ENCODE results near the gene SETD4.
A peak's percentile ranks its signal among the peaks of the same experiment; 100 is the strongest.
"Not testable (repeated sequence)": the region's sequence is repeated elsewhere in the genome, so short reads cannot be mapped to it uniquely, and the experiment has no call there.

The SETD4 gene

GRCh38 chr21:36079010-36079649, 18.8 kb upstream of the SETD4 start:
- peak in 2 of 5 experiments; percentile 13 to 73 for DNase-seq

- no peak for DNase-seq
These were observed 17.4 kb upstream of the SETD4 start for GRCh38 chr21:36077758-36078157.

GRCh38 chr21:36076878-36077655, 16.7 kb upstream of the SETD4 start:
- DNase-seq, result no peak

GRCh38 chr21:36075953-36076352, 15.6 kb upstream of the SETD4 start:
- peak in 1 of 5 experiments; percentile 72 for DNase-seq

GRCh38 chr21:36075171-36075570, 14.8 kb upstream of the SETD4 start:
- no peak for DNase-seq

- not testable (repeated sequence) for DNase-seq
These were observed 13.6 kb upstream of the SETD4 start for GRCh38 chr21:36073911-36074310.

GRCh38 chr21:36073181-36073580, 12.9 kb upstream of the SETD4 start:
- DNase-seq, result no peak

- no peak for DNase-seq
These were observed 12.3 kb upstream of the SETD4 start for GRCh38 chr21:36072453-36073162.

- no peak for DNase-seq
These were observed 10.7 kb upstream of the SETD4 start for GRCh38 chr21:36070999-36071398.

GRCh38 chr21:36069713-36070583, 9.6 kb upstream of the SETD4 start, which contains the start of gene CBR1:
Gene CBR1 (plus strand): TSS chr21:36070024. CDS start chr21:36070116, 92 bp downstream.
- peak; percentile 71 to 96 (median 80) for DNase-seq

GRCh38 chr21:36068748-36069398, 8.5 kb upstream of the SETD4 start:
- DNase-seq, result no peak

- peak in 1 of 5 experiments; percentile 40 for DNase-seq
These were observed 5.2 kb upstream of the SETD4 start for GRCh38 chr21:36065497-36066036.

GRCh38 chr21:36064085-36064460, 3.7 kb upstream of the SETD4 start:
- no peak for DNase-seq

GRCh38 chr21:36063375-36064084, 3.2 kb upstream of the SETD4 start:
- DNase-seq, result no peak

- DNase-seq, result no peak
These were observed 1.1 kb upstream of the SETD4 start for GRCh38 chr21:36061445-36061844.

GRCh38 chr21:36059823-36060158, 535 bp downstream of the SETD4 start:
- peak in 2 of 5 experiments; percentile 8 to 10 for DNase-seq

- DNase-seq, result no peak
These were observed 4.8 kb downstream of the SETD4 start for GRCh38 chr21:36055551-36055950.

GRCh38 chr21:36053715-36054062, 6.6 kb downstream of the SETD4 start:
- DNase-seq, result no peak

GRCh38 chr21:36052860-36053714, 7.2 kb downstream of the SETD4 start:
- DNase-seq, result no peak

- no peak for DNase-seq
These were observed 12.0 kb downstream of the SETD4 start for GRCh38 chr21:36048357-36048756.
